ENCODE measurements around the gene HTR3D.
"Not testable (repeated sequence)": the region's sequence is repeated elsewhere in the genome, so short reads cannot be mapped to it uniquely, and the experiment has no call there.

Gene HTR3D

DNA sequence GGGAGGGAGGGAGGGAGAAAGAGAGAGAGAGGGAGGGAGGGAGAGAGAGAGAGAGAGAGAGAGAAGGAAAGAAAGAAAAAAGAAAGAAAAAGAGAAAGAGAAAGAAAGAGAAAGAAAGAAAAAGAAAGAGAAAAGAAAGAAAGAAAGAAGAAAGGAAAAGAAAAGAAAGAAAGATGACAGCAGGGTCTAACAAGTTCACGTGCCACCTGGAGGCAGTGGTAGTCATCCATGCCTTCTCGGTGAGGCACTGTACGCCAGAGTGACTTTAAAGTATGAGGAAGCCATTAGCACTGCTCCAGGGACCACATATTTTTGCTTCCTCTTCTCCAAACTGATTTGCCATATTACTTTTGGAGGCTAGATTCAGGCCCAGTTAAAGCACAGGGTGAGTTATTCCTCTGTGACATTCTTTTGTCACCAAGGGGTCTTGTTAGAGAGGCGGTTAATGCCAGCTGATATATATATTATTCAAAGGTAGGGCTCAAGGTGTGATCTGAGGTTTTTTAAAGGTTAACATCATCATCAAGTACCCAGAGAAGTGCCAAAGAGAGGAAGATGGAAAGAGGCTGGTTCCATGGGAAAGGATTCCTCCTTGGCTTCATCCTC is at the start of gene HTR3D:
TSS of gene HTR3D (plus strand) at position 556 of the 606 bp plus-strand sequence. CDS start at position 556, 0 bp downstream.
- DNase-seq, result no peak

DNA sequence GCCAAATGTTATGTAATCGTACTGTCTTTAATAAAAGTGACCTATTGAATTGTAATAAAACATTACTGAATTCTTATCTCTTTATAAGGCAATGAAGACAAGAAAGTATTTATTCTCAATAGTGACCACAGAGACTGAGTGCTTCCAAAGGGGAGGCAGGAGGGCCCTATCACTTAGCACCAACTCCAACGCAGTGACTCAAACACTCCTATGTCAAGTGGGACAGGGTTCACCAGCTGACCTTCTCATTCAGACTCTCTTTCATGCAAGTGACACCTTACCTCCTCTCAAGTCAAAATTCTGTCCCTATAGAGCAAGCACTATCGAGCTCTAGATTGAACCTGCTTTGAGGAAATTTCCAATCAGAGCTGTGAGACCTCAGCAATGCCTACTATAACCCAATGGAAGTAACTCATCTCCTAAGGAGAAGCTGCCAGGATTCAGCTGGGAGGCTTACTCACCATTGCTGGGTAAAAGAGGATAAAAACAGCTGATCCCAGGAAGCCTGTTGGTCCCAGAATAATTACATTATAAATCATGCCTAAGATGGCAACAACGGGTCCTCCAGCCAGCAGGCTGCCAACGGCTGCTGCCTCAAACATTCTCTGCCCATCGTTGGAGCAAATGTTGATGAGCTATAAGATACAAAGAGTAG is 49.4 kb upstream of the HTR3D start:
- DNase-seq, result peak in 1 of 3 experiments; percentile 53

DNA sequence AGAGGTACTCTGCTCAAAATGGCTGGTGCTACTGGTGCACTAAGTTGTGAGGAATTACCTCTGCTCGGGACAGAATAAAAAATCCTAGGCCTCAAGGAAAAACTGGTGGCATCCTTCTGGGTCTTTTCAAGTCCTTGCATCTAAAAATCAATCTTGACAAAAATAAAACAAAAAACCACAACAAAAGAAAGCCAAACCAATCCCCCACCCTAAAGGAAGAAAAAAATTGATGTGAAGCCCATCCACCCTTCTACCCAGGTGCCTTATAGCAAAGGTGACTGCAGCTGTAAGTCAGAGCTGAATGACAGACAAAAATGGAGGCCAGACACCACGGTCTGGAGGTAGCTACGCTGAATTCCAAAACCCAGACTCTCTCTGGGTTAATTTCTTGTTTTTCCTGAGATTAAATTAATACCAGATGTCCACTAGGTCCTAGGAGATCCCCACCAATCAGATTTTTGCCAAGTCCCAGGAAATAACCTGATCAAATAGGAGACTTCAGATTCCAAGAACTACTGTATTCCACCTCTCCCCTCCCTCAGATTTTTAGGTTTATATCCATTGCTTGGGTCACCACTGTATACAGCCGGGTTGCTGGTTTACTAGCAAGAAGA is 47.3 kb upstream of the HTR3D start:
- no peak for DNase-seq

- no peak for DNase-seq
Measured at GRCh38 chr3:183984749-183985729, 46.5 kb upstream of the HTR3D start.

GRCh38 chr3:183987000-183987600 is 44.4 kb upstream of the HTR3D start:
- DNase-seq, result peak in 1 of 3 experiments; percentile 33

DNA sequence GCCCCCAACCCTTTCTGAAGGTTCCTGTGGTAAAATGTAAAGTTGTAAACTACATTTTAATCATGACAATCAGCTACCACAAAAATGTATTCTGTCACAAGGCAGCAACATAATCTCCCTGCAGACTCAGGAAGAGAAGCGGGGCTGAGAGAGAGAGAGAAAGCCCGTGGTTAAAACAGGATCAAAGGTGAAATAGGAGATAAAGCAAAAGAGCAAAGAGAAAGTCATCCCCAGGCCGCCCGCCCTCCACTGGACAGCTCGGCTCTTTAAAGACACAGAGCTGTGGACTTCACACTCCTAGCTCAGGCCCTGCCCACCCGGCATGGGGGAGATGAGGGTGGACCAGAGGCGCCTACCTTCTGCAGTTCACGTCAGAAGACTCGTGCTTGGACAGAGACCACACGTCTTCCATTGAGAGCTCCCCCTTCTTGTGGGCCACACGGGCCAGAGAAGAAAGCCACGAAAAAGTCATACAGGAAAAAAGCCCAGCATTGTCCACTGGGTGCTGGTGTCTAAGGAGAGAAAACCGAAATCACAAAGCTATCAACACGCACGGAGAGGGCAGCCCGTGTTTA is 43.2 kb upstream of the HTR3D start:
- no peak for DNase-seq

DNA sequence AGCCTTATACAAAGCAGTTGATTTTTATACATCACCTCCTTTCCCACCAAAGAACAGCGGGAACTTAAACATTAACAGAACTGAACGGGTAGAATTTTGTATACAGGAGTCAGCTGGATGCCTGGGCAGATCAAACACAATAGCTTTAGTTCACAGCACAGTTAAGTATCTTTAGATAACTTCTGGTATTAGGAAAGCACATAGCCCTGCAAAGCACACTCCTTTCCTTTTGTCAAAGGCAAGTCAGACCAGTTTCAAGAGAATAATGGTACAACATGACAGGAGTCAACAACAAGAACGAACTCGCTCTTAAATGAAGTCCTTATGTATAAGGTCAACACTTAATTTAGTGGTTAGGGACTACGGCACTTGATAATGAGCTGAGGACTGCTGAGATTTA is 40.1 kb upstream of the HTR3D start:
- DNase-seq, result peak in 1 of 3 experiments; percentile 52

- DNase-seq, result no peak
Measured at GRCh38 chr3:184001761-184002160, 29.8 kb upstream of the HTR3D start.

GRCh38 chr3:184002469-184002868 is 29.1 kb upstream of the HTR3D start:
- DNase-seq, result no peak

GRCh38 chr3:184003187-184003967 is 28.2 kb upstream of the HTR3D start:
- DNase-seq, result no peak

- no peak for DNase-seq
Measured at GRCh38 chr3:184004476-184004875, 27.1 kb upstream of the HTR3D start.

GRCh38 chr3:184005941-184006507 is 25.5 kb upstream of the HTR3D start:
- peak; percentile 92 to 99 (median 97) for DNase-seq

DNA sequence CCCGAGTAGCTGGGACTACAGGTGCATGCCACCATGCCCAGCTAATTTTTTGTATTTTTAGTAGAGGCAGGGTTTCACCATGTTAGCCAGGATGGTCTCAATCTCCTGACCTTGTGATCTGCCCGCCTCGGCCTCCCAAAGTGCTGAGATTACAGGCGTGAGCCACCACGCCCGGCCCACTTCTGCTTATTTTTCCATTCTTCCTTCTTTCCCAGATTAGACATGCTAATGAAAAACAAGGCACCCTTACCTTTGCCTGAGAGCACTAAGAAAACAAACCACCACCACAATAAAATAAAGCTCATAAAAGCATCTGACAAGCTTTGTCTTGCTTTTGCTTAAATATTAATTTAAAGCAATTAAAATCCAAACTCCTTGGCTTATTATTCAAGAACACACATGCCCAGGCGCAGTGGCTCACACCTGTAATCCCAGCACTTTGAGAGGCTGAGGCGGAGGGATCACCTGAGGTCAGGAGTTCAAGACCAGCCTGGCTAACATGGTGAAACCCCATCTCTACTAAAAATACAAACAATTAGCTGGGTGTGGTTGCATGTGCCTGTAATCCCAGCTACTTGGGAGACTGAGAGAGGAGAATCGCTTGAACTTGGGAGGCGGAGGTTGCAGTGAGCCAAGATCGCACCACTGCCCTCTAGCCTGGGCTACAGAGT is 24.3 kb upstream of the HTR3D start:
- not testable (repeated sequence) for DNase-seq

DNA sequence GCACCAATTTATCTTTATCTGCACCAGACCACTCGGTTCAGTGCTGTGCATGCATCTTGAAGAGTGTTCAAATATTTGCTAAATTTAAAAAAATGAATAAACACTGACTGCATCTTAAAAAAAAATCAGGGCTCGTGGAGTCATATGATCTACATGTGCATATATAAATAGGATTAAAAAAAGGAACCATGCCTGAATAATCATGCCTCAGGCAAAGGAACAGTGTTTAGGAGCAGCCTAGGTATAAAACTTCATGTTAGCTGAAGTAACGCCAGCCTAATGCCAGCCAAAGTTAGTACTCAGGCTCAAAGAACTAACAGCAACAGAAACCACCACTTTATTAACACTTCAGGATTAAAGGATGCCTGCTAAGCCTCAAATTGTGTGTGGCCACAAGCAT is 23.4 kb upstream of the HTR3D start:
- DNase-seq, result peak in 1 of 3 experiments; percentile 20

DNA sequence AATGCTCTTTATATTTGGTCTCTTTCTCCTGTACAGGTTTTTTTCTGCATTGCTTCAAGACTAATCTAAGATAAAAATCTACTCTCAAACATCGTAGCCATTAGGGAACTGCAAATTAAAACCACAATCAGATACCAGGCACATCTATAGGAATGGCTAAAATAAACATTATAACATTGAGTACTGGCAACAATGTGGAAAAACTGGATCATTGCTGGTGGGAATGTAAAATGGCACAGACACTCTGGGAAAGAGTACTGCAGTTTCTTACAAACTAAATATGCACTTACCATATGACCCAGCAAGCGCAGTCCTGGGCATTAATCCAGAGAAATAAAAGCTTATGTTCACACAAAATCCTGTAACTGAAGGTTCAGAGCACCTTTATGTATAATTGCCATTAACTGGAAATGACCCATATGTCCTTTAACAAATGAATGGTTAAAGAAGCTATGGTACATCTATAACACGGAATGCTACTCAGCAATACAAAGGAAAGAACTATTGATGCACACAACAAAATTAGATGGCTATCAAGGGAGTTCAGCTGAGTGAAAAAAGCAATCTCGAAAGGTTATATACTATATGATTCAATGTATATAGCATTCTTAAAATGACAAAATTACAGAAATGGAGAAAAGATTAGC is 20.2 kb upstream of the HTR3D start:
- no peak for DNase-seq

GRCh38 chr3:184011937-184012889 is 19.3 kb upstream of the HTR3D start:
- no peak for DNase-seq

- DNase-seq, result peak in 1 of 3 experiments; percentile 60
Measured at GRCh38 chr3:184015381-184016019, 16.0 kb upstream of the HTR3D start.

- no peak for DNase-seq
Measured at GRCh38 chr3:184016169-184016570, 15.4 kb upstream of the HTR3D start.
